ENCODE measurements around the gene RAB28. TPM values are rescaled to one million over a fixed set of nuclear protein-coding genes. Genes with fewer than 3 reads are reported as not detected.

The RAB28 gene
- total and polyA plus RNA-seq, 7 donors = 12.7 to 32.1 (median 24.1) TPM

DNA sequence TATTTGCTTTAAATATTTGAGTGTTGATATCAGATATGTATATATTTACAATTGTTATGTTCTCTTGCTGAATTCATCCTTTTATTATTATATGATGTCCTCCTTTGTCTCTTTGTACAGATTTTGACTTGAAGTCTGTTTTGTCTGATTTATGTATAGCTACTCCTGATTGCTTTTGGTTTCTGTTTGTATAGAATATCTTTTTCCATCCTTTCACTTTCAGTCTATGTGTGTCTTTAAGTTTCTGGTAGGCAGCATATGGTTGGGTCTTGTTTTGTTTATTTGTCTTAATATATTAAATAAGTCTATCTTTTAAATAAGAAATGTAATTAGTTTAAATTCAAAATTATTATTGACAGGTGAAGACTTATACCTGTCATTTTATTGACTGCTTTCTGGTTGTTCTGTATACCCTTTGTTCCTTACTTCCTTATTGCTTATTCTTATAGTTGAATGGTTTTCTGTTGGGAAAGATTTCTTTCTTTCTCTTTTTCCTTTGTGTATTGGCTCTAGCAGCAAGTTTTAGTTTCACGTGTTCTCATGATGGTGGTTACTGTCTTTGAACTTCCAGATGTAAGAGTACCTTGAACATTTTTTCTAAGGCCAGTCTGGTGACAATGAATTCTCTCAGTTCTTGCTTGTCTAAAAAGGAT is 31.1 kb downstream of the RAB28 start:
- no peaks in the 10 kb centered on the region for H3K9me3 ChIP-seq
- DNase-seq = no peak
- H3K4me1 ChIP-seq = no peaks in the 10 kb centered on the region
- TF ChIP-seq, protein P1, sequence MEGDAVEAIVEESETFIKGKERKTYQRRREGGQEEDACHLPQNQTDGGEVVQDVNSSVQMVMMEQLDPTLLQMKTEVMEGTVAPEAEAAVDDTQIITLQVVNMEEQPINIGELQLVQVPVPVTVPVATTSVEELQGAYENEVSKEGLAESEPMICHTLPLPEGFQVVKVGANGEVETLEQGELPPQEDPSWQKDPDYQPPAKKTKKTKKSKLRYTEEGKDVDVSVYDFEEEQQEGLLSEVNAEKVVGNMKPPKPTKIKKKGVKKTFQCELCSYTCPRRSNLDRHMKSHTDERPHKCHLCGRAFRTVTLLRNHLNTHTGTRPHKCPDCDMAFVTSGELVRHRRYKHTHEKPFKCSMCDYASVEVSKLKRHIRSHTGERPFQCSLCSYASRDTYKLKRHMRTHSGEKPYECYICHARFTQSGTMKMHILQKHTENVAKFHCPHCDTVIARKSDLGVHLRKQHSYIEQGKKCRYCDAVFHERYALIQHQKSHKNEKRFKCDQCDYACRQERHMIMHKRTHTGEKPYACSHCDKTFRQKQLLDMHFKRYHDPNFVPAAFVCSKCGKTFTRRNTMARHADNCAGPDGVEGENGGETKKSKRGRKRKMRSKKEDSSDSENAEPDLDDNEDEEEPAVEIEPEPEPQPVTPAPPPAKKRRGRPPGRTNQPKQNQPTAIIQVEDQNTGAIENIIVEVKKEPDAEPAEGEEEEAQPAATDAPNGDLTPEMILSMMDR (IDR thresholded peaks at IDR 0.05) = no peak
- TF ChIP-seq POLR2A (IDR thresholded peaks at IDR 0.05) (no peak), POLR2AphosphoS5 (IDR thresholded peaks at IDR 0.05) (no peak), EP300 (IDR thresholded peaks at IDR 0.05) (no peak)
- intact Hi-C loops (cut with DNase I) = no loop called here
- no peak overlapping the region for H3K4me3 ChIP-seq
- no peaks in the 10 kb centered on the region for H3K27me3 ChIP-seq
- H3K36me3 ChIP-seq = peaks cover 0 to 16% (median 9%) of the 10 kb centered on the region in 4 donors
- no peak overlapping the region for H3K27ac ChIP-seq
- WGBS, 2 donors = 37 to 67% methylated on average over 1 of the region's 1 CpG

DNA sequence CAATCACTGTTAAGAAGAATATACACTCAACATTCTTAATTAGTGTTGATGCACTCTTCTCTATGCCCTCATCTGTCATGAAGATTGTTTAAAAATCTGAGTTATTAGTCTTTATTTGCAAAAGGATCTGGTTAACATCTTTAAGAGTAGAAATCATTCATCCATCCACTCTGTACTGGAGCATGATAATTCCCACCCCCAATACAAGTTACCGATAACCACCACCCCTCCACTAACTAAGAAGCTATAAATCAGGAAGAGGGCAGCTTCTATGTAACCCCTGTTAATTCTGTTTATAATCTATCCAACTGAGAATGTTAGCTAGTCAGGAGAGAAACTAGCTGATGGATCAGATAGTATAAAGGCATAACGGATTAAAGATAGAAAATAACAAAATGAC is 34.5 kb downstream of the RAB28 start:
- H3K4me1 ChIP-seq = no peaks in the 10 kb centered on the region
- no peak for TF ChIP-seq POLR2A (IDR thresholded peaks at IDR 0.05)
- TF ChIP-seq EP300 (IDR thresholded peaks at IDR 0.05) = no peak
- TF ChIP-seq POLR2AphosphoS5 (IDR thresholded peaks at IDR 0.05) = no peak
- TF ChIP-seq, protein P1 (IDR thresholded peaks at IDR 0.05) = no peak
- peaks cover 0 to 3% (median 0%) of the 10 kb centered on the region in 4 donors for H3K36me3 ChIP-seq
- DNase-seq = no peak
- WGBS, 2 donors = 88 to 97% methylated on average over 2 of the region's 2 CpGs
- no peaks in the 10 kb centered on the region for H3K9me3 ChIP-seq
- H3K4me3 ChIP-seq = no peak overlapping the region
- H3K27ac ChIP-seq = no peak overlapping the region
- intact Hi-C loops (cut with DNase I) = no loop called here
- H3K27me3 ChIP-seq = no peaks in the 10 kb centered on the region

DNA sequence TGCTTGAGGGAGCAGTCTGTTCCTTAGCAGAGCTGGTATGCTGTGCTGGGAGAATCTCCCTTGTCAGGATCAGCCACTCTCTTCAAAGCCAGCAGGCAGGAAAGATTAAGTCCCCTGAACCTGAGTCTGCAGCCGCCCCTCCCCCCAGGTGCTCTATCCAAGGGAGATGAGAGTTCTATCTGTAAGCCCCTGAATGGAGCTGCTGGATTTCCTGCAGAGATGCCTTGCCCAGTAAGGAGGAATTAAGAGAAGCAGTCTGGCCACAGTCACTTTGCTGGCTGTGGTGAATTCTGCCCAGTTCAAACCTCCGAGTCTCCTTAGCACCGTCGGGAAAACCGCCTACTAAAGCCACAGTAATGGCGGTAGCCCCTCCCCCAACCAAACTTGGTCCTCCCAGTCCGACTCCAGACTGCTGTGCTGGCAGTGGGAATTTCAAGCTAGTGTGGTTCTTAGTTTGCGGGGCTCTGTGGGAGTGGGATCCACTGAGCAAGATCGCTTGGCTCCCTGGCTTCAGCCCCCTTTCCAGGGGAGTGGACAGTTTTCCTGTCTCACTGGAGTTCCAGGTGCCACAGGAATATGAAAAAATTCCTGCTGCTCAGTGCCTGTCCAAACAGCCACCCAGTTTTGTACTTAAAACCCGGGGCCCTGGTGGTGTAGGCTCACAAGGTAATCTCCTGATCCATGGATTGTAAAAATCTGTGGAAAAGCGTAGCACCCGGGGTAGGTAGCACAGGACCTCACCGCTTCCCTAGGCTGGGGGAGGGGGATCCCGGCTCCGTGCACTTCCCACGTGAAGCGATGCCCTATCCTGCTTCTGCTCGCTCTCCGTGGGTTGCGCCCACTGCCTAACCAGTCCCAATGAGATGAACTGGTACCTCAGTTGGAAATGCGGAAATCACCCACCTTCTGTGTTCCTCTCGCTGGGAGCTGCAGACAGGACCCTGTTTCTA is 38.0 kb downstream of the RAB28 start:
- H3K27ac ChIP-seq = no peak overlapping the region
- DNase-seq = no peak
- no peak overlapping the region for H3K4me3 ChIP-seq
- 93 to 96% methylated on average over 22 of the region's 22 CpGs for WGBS, 2 donors
- no peak for TF ChIP-seq POLR2A (IDR thresholded peaks at IDR 0.05)
- TF ChIP-seq POLR2AphosphoS5 (IDR thresholded peaks at IDR 0.05) = no peak
- no peak for TF ChIP-seq EP300 (IDR thresholded peaks at IDR 0.05)
- TF ChIP-seq, protein P1 (IDR thresholded peaks at IDR 0.05) = no peak
- H3K27me3 ChIP-seq = no peaks in the 10 kb centered on the region
- no peaks in the 10 kb centered on the region for H3K36me3 ChIP-seq
- intact Hi-C loops (cut with DNase I) = no loop called here
- no peaks in the 10 kb centered on the region for H3K9me3 ChIP-seq
- no peaks in the 10 kb centered on the region for H3K4me1 ChIP-seq

DNA sequence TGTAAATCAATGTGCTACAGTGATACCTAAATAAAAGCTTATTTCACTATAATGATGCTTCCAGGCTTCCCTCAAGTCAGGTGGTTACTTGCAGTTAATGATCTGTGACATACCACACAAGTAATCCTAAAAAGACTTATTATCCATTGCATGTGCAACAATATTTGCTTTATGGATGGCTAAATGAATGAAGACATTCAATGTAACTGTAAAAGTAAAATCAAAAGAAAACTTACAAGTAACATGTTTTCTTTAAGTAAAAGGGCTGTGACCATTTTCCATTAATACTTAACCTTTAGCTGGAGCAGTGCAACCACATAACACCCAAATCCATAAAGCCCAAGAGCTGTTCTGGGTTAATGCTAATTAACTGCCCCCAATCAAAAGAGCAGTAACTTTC is 42.6 kb downstream of the RAB28 start:
- H3K36me3 ChIP-seq = no peaks in the 10 kb centered on the region
- peaks cover 0 to 9% (median 0%) of the 10 kb centered on the region in 4 donors for H3K9me3 ChIP-seq
- intact Hi-C loops (cut with DNase I) = no loop called here
- no peak for DNase-seq
- H3K4me1 ChIP-seq = no peaks in the 10 kb centered on the region
- H3K4me3 ChIP-seq = no peak overlapping the region
- H3K27ac ChIP-seq = no peak overlapping the region
- H3K27me3 ChIP-seq = no peaks in the 10 kb centered on the region
- TF ChIP-seq, protein P1 (IDR thresholded peaks at IDR 0.05) = no peak
- TF ChIP-seq POLR2AphosphoS5 (IDR thresholded peaks at IDR 0.05) (no peak), EP300 (IDR thresholded peaks at IDR 0.05) (no peak), POLR2A (IDR thresholded peaks at IDR 0.05) (no peak)
